Raji (cell line): ENCODE data around the gene STK4.

Experiments used
- POLR2A ChIP-seq: IDR thresholded peaks from 2 replicates; pipeline ENCODE4 v1.6.1; 2011; ENCODE audit warnings: low read depth, low read length, control low read depth; ENCODE audit not compliant: insufficient read depth

Gene STK4

DNA sequence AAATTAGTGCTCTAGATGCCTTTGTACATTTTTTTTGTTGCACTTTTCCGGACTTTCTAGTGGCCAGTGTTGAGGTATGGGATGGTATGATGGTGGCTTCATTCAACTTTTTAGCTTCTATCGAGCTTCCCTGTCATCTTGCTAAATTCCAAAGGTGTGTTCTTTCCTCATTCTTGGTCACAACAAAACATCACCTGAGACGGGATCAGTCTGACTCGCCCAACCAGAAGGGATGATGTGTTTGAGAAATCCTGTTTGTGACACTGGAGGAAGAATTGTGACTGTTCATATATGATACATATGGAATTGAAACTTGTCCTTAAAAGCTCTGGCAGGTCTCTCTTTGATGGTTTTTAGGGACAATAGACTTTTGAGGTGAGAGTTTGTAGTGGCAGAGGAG lies 100.8 kb downstream of the STK4 start:
- TF ChIP-seq POLR2A: no peak

DNA sequence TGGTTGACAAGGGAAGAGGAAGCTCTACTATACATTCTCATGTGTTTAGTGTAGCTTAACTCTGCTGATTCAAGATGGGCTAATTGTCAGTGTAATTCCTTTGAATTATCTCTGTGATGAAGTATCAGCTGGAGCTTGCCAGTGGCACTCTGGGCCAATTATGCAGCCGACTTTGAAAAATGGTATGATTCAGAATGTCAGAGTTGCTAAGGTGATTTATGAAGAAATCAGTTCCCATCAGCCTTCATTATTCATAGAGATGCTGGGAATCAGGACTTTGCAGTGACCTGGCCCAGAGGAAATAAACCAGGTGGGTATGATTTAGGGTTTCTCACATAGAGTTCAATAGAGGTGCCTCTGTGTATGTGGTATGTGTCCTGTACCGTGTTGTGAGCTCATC lies 101.2 kb downstream of the STK4 start:
- no peak for TF ChIP-seq POLR2A

DNA sequence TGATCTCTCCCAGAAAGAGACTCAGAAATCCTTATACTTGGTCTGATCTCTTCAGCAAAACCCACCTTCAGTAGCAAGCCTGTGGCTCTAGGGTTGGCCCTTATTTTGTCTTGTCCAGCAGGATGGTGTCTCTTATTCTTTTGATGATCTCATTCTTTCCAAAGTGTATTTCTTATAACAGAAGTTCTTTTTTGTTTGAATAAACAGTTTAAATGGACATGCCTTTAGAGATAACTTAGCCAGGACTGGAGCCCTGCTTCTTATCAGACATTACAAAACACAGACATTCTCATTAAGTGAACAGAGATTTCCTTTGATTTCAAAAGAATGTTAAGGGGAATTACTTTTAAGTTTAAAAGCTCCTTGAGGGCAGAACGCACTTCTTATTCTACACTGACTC lies 102.9 kb downstream of the STK4 start:
- TF ChIP-seq POLR2A: no peak

DNA sequence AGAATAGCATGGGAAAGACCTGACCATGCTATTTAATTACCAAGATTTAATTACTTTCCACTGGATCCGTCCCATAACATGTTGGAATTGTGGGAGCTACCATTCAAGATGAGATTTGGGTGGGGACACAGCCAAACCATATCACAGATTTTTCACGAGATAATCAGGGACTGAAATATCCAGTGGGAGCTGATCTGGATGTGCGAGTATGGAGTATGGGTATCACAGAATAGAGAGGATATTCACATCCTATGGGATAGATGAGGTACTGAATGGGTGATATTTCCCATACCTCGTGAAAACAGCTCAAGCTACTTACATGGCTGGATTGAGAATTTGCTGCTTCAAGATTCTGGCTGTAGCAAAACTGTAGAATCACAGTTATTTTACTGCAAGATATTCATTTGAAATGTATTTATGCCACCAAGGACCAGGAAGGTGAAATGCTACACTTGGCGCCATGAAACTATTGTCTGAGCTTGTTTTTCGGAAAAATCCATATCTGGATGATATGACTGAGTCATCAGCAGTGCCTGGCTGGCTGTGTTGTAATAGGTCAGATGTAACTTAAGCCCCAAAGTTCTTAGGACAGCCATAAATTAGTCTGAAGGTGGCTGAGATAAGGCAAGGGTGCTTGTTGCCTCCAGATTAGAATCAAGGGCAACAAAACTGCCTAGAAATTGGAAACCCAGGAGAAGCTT lies 104.8 kb downstream of the STK4 start:
- TF ChIP-seq POLR2A: no peak

DNA sequence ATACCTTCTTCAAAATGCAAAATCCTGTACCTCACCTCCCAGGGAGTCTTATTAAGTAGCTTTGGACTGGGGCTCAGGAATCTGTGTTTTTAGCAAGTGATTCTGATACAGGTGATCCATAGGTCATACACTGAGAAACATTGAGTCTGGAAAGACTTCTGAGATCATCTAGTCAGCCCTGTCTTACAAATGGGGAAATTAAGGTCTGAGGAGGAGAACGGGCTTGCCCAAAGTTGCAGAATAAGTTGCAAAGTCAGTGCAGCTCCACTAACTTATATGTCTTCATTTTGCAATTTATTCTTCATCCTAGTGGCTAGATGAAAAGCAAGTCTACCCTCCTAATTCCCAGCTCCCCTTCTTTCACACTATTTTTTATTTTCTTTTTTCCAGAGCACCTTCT lies 105.8 kb downstream of the STK4 start:
- TF ChIP-seq POLR2A: no peak

DNA sequence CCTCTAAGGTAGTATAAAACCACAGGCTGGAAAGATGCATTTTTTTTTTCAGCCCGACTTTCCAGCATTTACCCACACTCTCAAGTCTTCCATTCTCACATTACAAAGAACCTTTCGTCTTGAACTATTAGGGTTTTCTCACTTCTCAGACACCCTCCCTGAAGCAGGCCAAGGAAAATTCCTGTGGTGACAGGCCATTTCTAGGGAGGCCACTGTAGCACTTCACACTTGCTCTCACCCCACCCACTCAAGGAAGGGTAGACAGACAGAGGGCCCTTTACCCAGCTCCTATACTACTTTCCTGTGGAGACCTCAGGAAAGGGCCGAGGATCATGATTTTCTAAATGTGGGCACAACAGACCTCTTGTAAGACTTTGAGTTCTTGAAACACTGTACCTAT lies 106.9 kb downstream of the STK4 start:
- no peak for TF ChIP-seq POLR2A

DNA sequence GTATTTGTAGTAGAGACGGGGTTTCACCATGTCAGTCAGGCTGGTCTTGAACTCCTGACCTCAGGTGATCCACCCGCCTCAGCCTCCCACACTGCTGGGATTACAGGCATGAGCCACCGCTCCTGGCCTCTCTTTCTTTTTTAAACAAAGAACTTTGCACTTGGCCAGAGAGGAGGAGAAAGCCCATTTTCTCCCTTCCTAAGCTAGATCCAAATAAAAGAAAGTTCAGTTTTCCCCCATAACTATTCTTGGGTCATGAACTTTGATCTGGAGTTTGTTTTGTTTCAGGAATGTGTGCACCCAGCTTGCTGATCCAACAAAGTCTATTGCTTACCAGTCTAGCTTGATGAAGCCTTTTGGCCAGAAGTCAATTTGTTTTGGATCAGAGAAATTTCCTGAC lies 111.2 kb downstream of the STK4 start:
- TF ChIP-seq POLR2A: no peak

DNA sequence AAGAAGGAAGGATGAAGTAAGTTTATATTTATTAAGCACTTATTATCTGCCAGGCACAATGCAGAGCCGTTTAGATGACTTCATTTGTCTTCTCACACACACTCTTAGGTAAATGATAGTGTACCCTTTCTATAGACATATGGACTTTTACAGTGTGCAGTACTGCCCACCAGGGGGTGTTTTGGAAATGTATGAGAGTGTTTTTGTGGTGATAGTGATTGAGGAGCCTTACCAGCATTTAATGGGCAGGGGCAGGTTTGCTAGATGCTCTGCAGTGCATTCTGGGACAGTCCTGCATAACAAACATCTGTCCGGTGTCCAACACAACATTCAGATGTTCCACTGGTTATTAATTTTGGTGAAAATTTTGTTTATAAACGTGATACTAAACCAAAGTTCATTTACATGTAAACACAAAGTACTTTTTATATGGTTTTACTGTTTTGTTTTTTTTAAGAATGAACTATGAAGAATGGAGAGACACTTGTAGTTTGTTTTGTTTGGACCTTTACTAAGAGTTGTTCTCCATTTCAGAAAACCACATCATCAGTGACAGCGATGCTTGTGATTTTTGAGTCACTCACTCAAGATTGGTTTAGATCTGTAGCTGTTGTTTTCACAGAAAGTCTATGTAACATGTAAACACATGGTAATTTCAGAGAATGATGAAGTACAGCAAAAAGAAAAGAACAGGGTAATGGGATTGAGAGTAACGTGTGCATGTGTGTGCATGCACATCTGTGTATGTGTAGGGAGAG lies 114.7 kb downstream of the STK4 start:
- no peak for TF ChIP-seq POLR2A

DNA sequence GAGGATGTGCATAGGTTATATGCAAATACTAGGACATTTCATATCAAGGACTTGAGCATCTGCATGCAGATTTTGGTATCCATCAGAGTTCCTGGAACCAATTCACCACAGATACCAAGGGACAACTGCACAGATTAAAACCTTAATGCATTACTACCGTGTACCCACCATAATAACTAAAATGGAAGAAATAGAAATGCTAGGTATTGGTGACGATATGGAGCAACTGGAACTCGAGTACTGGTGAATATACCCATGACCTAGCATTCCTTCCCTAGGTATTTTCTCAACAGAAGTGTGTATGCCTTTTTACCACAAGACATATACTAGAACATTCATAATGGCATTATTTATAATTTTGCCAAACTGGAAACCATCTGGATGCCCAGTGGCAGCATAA lies 116.2 kb downstream of the STK4 start:
- TF ChIP-seq POLR2A: no peak

DNA sequence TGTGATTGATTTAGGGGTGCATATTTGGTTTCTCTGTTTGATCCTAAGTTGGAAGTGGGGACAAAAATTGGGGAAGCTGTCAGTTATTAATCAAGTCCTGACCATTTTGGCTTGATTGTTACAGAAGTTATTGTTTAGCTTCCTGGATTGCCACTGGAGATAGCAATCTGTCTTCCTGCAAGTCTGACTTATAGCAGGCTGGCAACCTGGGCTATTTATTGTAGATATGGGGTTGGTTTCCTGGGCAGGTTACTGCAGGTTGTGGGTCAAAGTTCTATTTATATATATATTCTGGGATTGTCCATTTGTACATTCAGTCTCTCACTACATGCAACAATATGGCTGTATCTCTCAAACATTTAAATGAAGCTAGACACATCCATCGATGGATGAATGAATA lies 116.8 kb downstream of the STK4 start:
- no peak for TF ChIP-seq POLR2A

DNA sequence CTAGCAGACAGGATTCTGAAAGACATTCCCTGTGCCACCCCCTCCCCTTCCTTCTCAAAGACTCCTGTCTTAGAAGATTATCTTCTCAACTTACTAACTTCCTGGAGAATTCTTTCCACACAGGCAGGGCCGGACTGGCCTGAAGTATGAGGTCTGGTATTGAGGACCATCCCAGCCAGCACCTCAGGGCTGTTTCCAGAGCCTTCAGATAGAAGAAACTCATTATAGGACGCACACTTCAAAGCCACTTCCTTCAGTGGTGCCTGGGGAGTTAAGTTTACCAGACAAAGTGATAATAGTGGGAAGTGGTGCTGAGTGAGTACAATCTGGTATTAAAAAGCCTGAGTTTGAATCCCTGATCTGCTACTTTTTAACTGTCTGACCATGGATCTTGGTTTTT lies 119.0 kb downstream of the STK4 start:
- TF ChIP-seq POLR2A: no peak

DNA sequence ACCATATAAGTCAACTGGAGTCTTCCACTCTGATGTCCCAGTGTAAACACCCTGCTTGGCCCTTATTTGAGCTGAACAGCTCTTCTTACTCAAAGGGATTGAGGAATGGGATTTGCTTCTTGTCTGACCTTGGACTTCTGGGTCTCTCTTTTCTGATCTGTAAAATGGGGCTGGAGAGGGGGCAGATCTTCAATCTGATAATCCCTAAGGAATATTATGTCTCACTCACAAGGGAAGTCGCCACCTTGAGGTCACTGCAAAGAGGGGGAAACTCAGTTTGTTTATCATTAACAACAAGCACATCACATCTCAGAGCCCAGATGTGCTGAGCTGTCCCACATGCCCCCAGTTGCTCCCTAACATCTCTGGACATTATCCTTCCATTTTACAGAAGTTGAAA lies 119.6 kb downstream of the STK4 start:
- TF ChIP-seq POLR2A: no peak

DNA sequence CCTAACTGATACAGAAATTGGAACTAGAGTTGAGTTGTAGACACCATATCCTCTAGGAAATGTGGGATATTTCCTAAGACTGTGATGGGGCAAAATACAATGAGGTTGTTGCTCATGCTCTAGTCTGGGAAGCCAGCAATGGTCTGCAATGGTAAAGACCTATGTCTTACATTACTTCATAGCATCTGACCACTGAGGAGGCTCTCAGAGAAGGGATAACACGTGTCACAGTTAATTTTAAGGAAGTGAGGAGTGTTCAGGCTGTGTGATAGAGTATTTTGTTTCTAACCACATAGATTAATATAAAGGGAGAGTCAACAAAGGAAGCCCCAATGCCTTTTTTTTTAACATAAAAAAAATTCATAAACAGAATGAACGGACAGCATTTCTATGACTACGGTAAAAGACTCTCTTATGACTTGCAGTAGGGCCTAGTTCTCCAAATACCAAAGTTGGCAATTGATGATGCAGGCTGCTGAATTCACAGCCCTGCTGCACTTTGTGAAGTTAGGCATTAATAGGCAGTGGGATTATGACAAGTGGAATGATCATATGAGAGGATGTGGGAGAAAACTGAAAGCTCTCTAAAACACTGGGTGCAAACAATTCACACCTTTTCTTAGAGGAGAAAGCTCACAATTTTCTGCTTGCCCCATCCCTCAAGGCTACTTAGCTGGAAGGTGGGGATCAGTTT lies 120.9 kb downstream of the STK4 start:
- TF ChIP-seq POLR2A: no peak

DNA sequence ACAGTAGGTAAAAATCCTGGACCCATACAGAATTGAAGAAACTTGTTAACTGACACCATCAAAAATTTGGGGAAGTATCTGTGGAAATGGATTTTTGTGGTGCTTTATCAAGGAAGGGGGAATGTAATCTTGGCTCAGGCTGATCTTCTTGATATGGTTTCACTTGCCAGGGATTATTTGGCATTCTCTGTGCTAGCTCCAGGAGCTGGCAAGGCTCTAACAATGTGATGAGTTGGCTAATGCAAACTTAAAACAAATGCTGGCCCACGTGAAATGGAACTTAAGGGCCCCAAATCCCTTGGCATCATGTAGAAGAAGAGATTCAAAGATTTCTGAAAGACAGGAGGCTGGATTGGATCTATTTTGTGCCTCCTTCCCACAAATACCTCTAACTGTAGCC lies 121.5 kb downstream of the STK4 start:
- no peak for TF ChIP-seq POLR2A

DNA sequence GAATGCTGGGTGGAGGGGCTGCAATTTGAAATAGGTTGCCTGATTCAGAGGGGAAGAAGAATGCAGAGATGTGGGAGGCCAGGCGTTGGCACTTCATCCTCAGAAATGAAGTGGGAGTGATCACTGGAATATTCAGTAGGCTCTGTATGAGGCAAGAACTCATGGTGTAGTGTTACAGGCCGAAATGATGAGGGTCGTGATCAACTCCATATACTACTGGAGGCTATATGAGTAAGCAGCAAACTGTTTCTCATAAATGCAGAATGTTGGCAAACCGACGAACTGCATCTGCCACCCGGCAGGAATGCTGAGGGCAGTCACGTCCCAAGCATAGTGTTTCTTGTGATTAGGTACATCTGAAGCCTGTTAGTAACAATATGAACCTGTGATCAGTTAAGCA lies 121.9 kb downstream of the STK4 start:
- TF ChIP-seq POLR2A: no peak

DNA sequence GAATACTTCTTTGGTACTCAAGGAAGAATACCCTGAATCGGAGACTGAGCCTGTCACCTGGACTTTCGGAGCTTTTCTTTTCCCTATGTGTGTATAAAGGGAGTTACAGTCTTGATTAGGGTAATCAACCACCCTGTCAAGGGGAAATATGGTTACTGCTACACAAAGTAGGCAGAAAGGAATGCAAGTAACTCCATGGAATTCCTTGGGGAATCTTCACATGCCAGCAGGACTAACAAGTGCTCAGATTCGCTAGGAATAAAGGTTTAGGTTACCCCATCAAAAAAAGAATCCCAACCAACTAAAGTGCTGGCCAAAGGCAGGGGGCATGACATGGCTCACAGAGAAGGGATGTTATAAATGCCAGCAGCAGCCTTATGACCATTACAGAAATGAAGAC lies 124.2 kb downstream of the STK4 start:
- TF ChIP-seq POLR2A: no peak
